ENCODE data around the gene OTOGL.

Gene OTOGL

GRCh38 chr12:80056232-80056631 is 43.1 kb upstream of the OTOGL start:
- no peaks in the 10 kb centered on the region for H4K20me1 ChIP-seq (ENCODE audit: insufficient read depth, low read length)
- no peaks in the 10 kb centered on the region for H3F3A ChIP-seq (ENCODE audit: insufficient read depth, low read length)
- no peak overlapping the region for H3K9ac ChIP-seq (ENCODE audit: low read length)
- H3K27me3 ChIP-seq (replicated peaks; ENCODE audit: insufficient read depth, low read length): no peaks in the 10 kb centered on the region
- H3K4me3 ChIP-seq (ENCODE audit: low read length): no peak overlapping the region
- H3K27ac ChIP-seq (ENCODE audit: low read length): no peak overlapping the region
- H3K9me3 ChIP-seq (replicated peaks; ENCODE audit: insufficient read depth, low read length): no peaks in the 10 kb centered on the region
- H3K4me2 ChIP-seq (ENCODE audit: low read depth, low read length): no peak overlapping the region
- no peak overlapping the region for H2AFZ ChIP-seq (ENCODE audit: low read length)
- H3K4me1 ChIP-seq (ENCODE audit: low read length): no peaks in the 10 kb centered on the region
- H3K36me3 ChIP-seq (replicated peaks; ENCODE audit: insufficient read depth, low read length): no peaks in the 10 kb centered on the region
- TF ChIP-seq EZH2 (optimal IDR thresholded peaks at IDR 0.05; ENCODE audit: low read depth, low read length) (no peak), CTCF (IDR thresholded peaks at IDR 0.05; ENCODE audit: low read length) (no peak), EZH2phosphoT487 (IDR thresholded peaks at IDR 0.05; ENCODE audit: low read length) (no peak)
- DNase-seq: no peak
- H3K79me2 ChIP-seq (ENCODE audit: low read length): no peaks in the 10 kb centered on the region
- H3K9me2 ChIP-seq (replicated peaks; ENCODE audit: insufficient read depth, low read length): no peaks in the 10 kb centered on the region

GRCh38 chr12:80056845-80057244 is 42.5 kb upstream of the OTOGL start:
- Histone ChIP-seq H3K27me3 (replicated peaks; ENCODE audit: insufficient read depth, low read length) (no peaks in the 10 kb centered on the region), H2AFZ (ENCODE audit: low read length) (no peak overlapping the region), H3F3A (ENCODE audit: insufficient read depth, low read length) (no peaks in the 10 kb centered on the region), H3K4me1 (ENCODE audit: low read length) (no peaks in the 10 kb centered on the region), H3K27ac (ENCODE audit: low read length) (no peak overlapping the region), H3K36me3 (replicated peaks; ENCODE audit: insufficient read depth, low read length) (no peaks in the 10 kb centered on the region), H3K4me2 (ENCODE audit: low read depth, low read length) (no peak overlapping the region), H3K9ac (ENCODE audit: low read length) (no peak overlapping the region), H3K9me2 (replicated peaks; ENCODE audit: insufficient read depth, low read length) (no peaks in the 10 kb centered on the region), H4K20me1 (ENCODE audit: insufficient read depth, low read length) (no peaks in the 10 kb centered on the region), H3K4me3 (ENCODE audit: low read length) (no peak overlapping the region), H3K9me3 (replicated peaks; ENCODE audit: insufficient read depth, low read length) (no peaks in the 10 kb centered on the region), H3K79me2 (ENCODE audit: low read length) (no peaks in the 10 kb centered on the region)
- TF ChIP-seq EZH2phosphoT487 (IDR thresholded peaks at IDR 0.05; ENCODE audit: low read length) (no peak), CTCF (IDR thresholded peaks at IDR 0.05; ENCODE audit: low read length) (no peak), EZH2 (optimal IDR thresholded peaks at IDR 0.05; ENCODE audit: low read depth, low read length) (no peak)
- no peak for DNase-seq

- H3K27ac ChIP-seq (ENCODE audit: low read length): no peak overlapping the region
- H3K9me2 ChIP-seq (replicated peaks; ENCODE audit: insufficient read depth, low read length): no peaks in the 10 kb centered on the region
- H3K27me3 ChIP-seq (replicated peaks; ENCODE audit: insufficient read depth, low read length): no peaks in the 10 kb centered on the region
- no peaks in the 10 kb centered on the region for H4K20me1 ChIP-seq (ENCODE audit: insufficient read depth, low read length)
- TF ChIP-seq CTCF (IDR thresholded peaks at IDR 0.05; ENCODE audit: low read length): no peak
- TF ChIP-seq EZH2 (optimal IDR thresholded peaks at IDR 0.05; ENCODE audit: low read depth, low read length): no peak
- TF ChIP-seq EZH2phosphoT487 (IDR thresholded peaks at IDR 0.05; ENCODE audit: low read length): no peak
- H3K36me3 ChIP-seq (replicated peaks; ENCODE audit: insufficient read depth, low read length): no peaks in the 10 kb centered on the region
- no peak overlapping the region for H3K4me2 ChIP-seq (ENCODE audit: low read depth, low read length)
- no peaks in the 10 kb centered on the region for H3K9me3 ChIP-seq (replicated peaks; ENCODE audit: insufficient read depth, low read length)
- no peak overlapping the region for H3K9ac ChIP-seq (ENCODE audit: low read length)
- DNase-seq: no peak
- no peaks in the 10 kb centered on the region for H3K4me1 ChIP-seq (ENCODE audit: low read length)
- no peak overlapping the region for H2AFZ ChIP-seq (ENCODE audit: low read length)
- H3K4me3 ChIP-seq (ENCODE audit: low read length): no peak overlapping the region
- H3K79me2 ChIP-seq (ENCODE audit: low read length): no peaks in the 10 kb centered on the region
- H3F3A ChIP-seq (ENCODE audit: insufficient read depth, low read length): no peaks in the 10 kb centered on the region
Measured at GRCh38 chr12:80058586-80058985, 40.8 kb upstream of the OTOGL start.

All from MM.1S (cell line).